ENCODE measurements around the gene ZC3H18.

The ZC3H18 gene

DNA sequence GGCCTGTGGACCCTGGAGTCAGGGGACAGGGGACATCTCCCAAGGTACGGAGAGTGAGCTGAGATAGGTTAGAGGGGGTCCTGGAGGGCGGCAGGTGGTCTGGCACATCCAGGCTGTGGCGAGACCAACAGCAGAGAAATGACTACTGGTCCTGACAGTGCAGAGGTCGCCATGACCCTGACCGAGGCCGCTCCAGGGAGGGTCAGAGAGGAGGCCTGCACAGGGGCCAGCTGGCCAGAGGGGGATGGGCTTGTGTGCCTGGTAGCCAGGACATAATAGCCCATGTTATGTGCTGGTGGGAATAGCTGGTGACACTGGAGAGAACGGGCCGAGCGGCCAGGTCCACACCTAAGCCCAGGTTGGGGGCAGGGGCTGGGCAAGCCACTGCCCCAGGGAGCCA, 40.6 kb upstream of the ZC3H18 start:
- no peak overlapping the region for H3K27ac ChIP-seq
- no peak for TF ChIP-seq ZFX (IDR thresholded peaks at IDR 0.05)
- TF ChIP-seq, protein P1, sequence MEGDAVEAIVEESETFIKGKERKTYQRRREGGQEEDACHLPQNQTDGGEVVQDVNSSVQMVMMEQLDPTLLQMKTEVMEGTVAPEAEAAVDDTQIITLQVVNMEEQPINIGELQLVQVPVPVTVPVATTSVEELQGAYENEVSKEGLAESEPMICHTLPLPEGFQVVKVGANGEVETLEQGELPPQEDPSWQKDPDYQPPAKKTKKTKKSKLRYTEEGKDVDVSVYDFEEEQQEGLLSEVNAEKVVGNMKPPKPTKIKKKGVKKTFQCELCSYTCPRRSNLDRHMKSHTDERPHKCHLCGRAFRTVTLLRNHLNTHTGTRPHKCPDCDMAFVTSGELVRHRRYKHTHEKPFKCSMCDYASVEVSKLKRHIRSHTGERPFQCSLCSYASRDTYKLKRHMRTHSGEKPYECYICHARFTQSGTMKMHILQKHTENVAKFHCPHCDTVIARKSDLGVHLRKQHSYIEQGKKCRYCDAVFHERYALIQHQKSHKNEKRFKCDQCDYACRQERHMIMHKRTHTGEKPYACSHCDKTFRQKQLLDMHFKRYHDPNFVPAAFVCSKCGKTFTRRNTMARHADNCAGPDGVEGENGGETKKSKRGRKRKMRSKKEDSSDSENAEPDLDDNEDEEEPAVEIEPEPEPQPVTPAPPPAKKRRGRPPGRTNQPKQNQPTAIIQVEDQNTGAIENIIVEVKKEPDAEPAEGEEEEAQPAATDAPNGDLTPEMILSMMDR (conservative IDR thresholded peaks at IDR 0.05), result no peak

DNA sequence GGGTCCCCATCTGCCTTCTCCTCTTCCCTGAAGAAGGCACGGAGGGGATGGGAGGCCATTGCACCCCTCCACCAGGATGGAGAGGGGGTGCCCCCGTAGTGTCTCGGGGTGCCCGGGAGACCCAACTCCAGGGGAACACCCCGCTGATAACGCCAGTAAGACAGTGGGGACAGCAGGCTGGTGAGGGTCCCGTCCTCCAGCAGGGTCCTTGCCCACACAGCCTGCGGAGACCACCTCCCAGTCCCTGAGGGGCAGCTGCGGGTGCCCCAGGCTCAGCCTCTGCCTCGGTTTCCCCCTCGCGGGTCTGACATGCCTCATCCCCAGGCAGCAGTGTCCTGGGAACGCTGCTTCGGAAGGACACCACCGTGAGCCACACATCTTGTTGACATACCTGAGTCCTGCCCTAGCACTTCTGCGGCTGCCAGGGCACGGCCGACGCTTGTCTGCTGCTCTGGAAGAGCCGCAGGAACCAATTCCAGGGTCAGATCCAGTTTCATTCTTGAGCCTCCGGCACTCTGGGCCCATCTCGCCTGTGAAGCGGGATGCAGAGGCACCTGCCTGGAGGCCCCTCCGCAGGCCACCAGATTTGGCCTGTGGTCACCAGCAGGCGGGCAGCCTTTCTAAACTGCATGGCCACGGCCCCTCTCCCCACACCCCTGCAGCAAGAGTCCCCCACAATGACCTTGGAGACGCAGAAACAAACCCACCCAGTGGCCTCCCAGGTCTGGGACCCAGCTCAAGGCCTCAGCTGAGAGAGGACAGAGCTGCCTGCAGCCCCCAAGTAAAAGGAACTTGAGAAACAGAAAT, 39.9 kb upstream of the ZC3H18 start:
- no peak overlapping the region for H3K27ac ChIP-seq

GRCh38 chr16:88530858-88531203, 39.4 kb upstream of the ZC3H18 start:
- no peak for TF ChIP-seq ZFX (IDR thresholded peaks at IDR 0.05)
- TF ChIP-seq, protein P1 (conservative IDR thresholded peaks at IDR 0.05), result no peak
- no peak overlapping the region for H3K27ac ChIP-seq

More for the DNA sequence above, 39.9 kb upstream of the ZC3H18 start:
- TF ChIP-seq, protein P1 (conservative IDR thresholded peaks at IDR 0.05), result no peak
- TF ChIP-seq ZFX (IDR thresholded peaks at IDR 0.05), result no peak

DNA sequence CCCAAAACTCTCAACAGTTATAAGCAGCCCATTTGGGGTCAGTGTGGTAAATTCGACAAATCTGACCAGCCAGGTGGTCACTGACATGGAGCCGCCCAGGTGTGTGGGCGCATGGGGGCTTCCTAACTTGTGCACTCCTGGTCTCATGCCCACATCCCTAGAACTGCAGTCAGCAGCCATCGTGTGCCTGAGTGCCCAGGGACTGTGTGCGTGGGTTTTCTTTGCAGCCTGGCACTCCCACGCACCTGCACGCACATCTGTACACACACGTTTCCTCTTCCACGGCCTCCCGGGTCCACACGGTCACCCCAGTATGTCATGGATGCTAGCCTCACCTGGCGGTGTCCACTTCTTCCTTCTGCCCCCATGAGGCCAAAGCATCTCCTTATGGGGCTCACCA, 38.9 kb upstream of the ZC3H18 start:
- TF ChIP-seq ZFX (IDR thresholded peaks at IDR 0.05), result no peak
- TF ChIP-seq, protein P1 (conservative IDR thresholded peaks at IDR 0.05), result no peak
- H3K27ac ChIP-seq, result no peak overlapping the region

DNA sequence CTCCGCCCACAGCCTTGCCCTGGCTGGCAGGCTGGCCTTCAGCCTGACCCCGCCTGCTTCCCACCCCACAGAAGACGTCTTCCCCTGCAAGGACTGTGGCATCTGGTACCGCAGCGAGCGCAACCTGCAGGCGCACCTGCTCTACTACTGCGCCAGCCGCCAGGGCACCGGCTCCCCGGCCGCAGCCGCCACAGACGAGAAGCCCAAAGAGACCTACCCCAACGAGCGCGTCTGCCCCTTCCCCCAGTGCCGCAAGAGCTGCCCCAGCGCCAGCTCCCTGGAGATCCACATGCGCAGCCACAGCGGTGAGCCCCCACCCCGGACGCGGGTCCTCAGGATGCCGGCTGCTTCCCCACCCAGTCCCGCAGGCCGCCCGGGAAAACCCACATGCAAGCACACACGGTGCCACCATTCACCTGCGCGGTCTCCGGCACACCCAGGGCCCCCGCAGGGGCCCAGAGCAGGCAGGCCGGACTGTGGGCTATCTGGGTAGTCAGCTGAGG, 38.2 kb upstream of the ZC3H18 start:
- TF ChIP-seq ZFX (IDR thresholded peaks at IDR 0.05), result no peak
- TF ChIP-seq, protein P1 (conservative IDR thresholded peaks at IDR 0.05), result no peak
- no peak overlapping the region for H3K27ac ChIP-seq

DNA sequence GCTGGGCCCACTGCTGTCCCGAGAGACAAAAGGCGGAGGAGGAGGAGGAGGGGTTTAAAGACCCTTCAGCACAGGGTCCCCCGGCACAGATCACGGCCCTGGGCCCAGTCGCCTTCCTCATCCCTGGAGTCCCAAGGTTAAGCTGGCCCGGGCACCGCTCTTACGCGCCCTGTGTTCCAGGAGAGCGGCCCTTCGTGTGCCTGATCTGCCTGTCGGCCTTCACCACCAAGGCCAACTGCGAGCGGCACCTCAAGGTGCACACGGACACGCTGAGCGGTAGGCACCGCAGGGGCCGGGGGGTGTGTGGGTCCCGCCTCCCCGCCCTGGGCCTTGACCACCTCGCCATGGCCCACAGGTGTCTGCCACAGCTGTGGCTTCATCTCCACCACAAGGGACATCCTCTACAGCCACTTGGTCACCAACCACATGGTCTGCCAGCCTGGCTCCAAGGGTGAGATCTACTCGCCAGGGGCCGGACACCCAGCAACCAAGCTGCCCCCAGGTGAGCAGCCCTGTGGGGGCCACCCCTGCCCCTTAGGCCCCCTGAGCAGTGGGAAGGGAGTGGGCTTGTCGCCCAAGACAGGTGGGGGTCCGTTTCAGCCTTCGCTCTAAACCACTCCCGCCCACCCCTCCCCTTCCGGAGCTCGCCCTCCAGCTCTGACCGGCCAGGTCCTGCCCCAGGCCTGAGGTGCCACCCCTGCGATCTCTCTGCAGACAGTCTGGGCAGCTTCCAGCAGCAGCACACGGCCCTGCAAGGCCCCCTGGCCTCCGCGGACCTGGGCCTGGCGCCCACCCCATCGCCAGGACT, 37.6 kb upstream of the ZC3H18 start:
- peak overlapping the region; percentile 89; the same call in 1 of the 2 replicates for H3K27ac ChIP-seq
- TF ChIP-seq, protein P1 (conservative IDR thresholded peaks at IDR 0.05), result no peak
- TF ChIP-seq ZFX (IDR thresholded peaks at IDR 0.05), result no peak
